GM12801 (cell line): Measurements from ENCODE around the gene SOSTDC1.

ENCODE experiments used
- CTCF ChIP-seq: IDR thresholded peaks from one replicate; pipeline ENCODE4 v1.5.1; 2011; ENCODE audit warnings: control low read depth; ENCODE audit not compliant: insufficient read length; ENCODE audit errors: extremely low read depth

Gene SOSTDC1

GRCh38 chr7:16422917-16423316 lies 42.6 kb downstream of the SOSTDC1 start:
- TF ChIP-seq CTCF: no peak

GRCh38 chr7:16422103-16422435 lies 43.5 kb downstream of the SOSTDC1 start:
- no peak for TF ChIP-seq CTCF

GRCh38 chr7:16421333-16422102 lies 44.0 kb downstream of the SOSTDC1 start, which contains the start of gene CRPPA:
Gene CRPPA, minus strand, starts transcription at chr7:16421538. Its CDS starts 216 bp downstream, at chr7:16421322.
- no peak for TF ChIP-seq CTCF

GRCh38 chr7:16420649-16421332 lies 44.7 kb downstream of the SOSTDC1 start:
- no peak for TF ChIP-seq CTCF

- TF ChIP-seq CTCF: no peak
Measured at GRCh38 chr7:16420329-16420648, 45.2 kb downstream of the SOSTDC1 start.

GRCh38 chr7:16419859-16420258 lies 45.7 kb downstream of the SOSTDC1 start:
- no peak for TF ChIP-seq CTCF

- no peak for TF ChIP-seq CTCF
Measured at GRCh38 chr7:16419126-16419525, 46.4 kb downstream of the SOSTDC1 start.
